SK-N-SH (cell line): Measurements from ENCODE around the gene PSMD10. TPM values are rescaled to one million over a fixed set of nuclear protein-coding genes. Genes with fewer than 3 reads are reported as not detected.

ENCODE experiments used
- CTCF ChIA-PET: fragments of 300-600, 350-600 bp; formaldehyde crosslinking; extraction: SDS; loops from one replicate; lab custom pipeline; 2021; lab: Yijun Ruan, JAX
- POLR2A ChIA-PET: fragments of 350-600 bp; sonication (Branson Sonifier 250); formaldehyde crosslinking; extraction: SDS; loops from one replicate; lab custom pipeline; 2020; ENCODE audit warnings: antibody characterized with exemption, inconsistent platforms; lab: Yijun Ruan, JAX
- DNase-seq: peaks from one replicate; pipeline ENCODE4 v3.0.0; 2012
- H2AFZ ChIP-seq: fragments of 200-600 bp; sonication (generic); 2 replicates; pipeline ENCODE4 v1.8.1; 2016; ENCODE audit warnings: antibody characterized with exemption, mild to moderate bottlenecking, low read depth
- H3F3A ChIP-seq: fragments of 200-600 bp; sonication (generic); replicated peaks from 2 replicates; pipeline ENCODE3; 2016; ENCODE audit warnings: antibody characterized with exemption, mild to moderate bottlenecking; ENCODE audit not compliant: insufficient read depth
- H3K27ac ChIP-seq, 2 experiments: fragments of 200-500 bp in 1 of 2; fragments of 200-600 bp in 1 of 2; sonication (Bioruptor generic) in 1 of 2; sonication (generic), shearing (Covaris generic) in 1 of 2; 2 replicates each; pipeline versions ENCODE4 v1.5.1 to v1.6.1; 2014 to 2016; ENCODE audit warnings: low read depth in 2 of 2, inconsistent platforms in 1 of 2, low read length in 1 of 2, mild to moderate bottlenecking in 1 of 2, mixed read lengths in 1 of 2
- H3K27me3 ChIP-seq: fragments of 200-600 bp; sonication (generic), shearing (Covaris generic); 2 replicates; pipeline ENCODE4 v1.6.1; 2016; ENCODE audit warnings: mixed run types; ENCODE audit not compliant: insufficient read depth
- H3K36me3 ChIP-seq, 2 experiments: fragments of 200-500 bp in 1 of 2; fragments of 200-600 bp in 1 of 2; sonication (Bioruptor generic) in 1 of 2; sonication (generic) in 1 of 2; replicated peaks in 1 of 2; 2 replicates each; pipeline versions ENCODE3 to v1.5.1; 2014 to 2016; ENCODE audit warnings: low read length in 1 of 2, mild to moderate bottlenecking in 1 of 2; ENCODE audit not compliant: insufficient read depth in 2 of 2, control insufficient read depth in 1 of 2
- H3K4me1 ChIP-seq, 2 experiments: fragments of 200-500 bp in 1 of 2; fragments of 200-600 bp in 1 of 2; sonication (Bioruptor generic) in 1 of 2; sonication (generic), shearing (Covaris generic) in 1 of 2; 2 replicates each; pipeline versions ENCODE4 v1.5.1 to v1.6.1; 2014 to 2016; ENCODE audit warnings: low read depth in 1 of 2, low read length in 1 of 2, mixed run types in 1 of 2; ENCODE audit not compliant: insufficient read depth in 2 of 2, control insufficient read depth in 1 of 2
- H3K4me2 ChIP-seq: fragments of 200-600 bp; sonication (generic), shearing (Covaris generic); 2 replicates; pipeline ENCODE4 v1.6.1; 2017; ENCODE audit warnings: mixed run types
- H3K4me3 ChIP-seq, 2 experiments: fragments of 200-500 bp in 1 of 2; fragments of 200-600 bp in 1 of 2; sonication (Bioruptor generic) in 1 of 2; sonication (generic), shearing (Covaris generic) in 1 of 2; 2 replicates each; pipeline versions ENCODE4 v1.5.1 to v1.8.1; 2014 to 2016; ENCODE audit warnings: low read depth in 2 of 2, inconsistent platforms in 1 of 2, low read length in 1 of 2, mild to moderate bottlenecking in 1 of 2, mixed read lengths in 1 of 2, moderate library complexity in 1 of 2
- H3K79me2 ChIP-seq: fragments of 200-600 bp; sonication (generic); 2 replicates; pipeline ENCODE4 v1.8.1; 2017; ENCODE audit warnings: mild to moderate bottlenecking; ENCODE audit not compliant: insufficient read depth
- H3K9ac ChIP-seq: fragments of 200-600 bp; sonication (generic); 2 replicates; pipeline ENCODE4 v1.6.1; 2017; ENCODE audit warnings: mixed run types
- H3K9me2 ChIP-seq: fragments of 200-600 bp; sonication (generic); 2 replicates; pipeline ENCODE4 v1.6.1; 2017; ENCODE audit warnings: mixed run types
- H3K9me3 ChIP-seq: fragments of 200-600 bp; sonication (generic); 2 replicates; pipeline ENCODE4 v1.6.1; 2017; ENCODE audit warnings: mixed run types, mild to moderate bottlenecking, moderate library complexity
- H4K20me1 ChIP-seq: fragments of 200-600 bp; sonication (generic); 2 replicates; pipeline ENCODE4 v1.6.1; 2017; ENCODE audit warnings: mild to moderate bottlenecking, mixed run types; ENCODE audit not compliant: insufficient read depth
- CHD2 ChIP-seq: fragments of 150-350 bp; IDR thresholded peaks from 2 replicates; pipeline ENCODE4 v1.6.1; 2018; ENCODE audit warnings: low read length; ENCODE audit not compliant: partially characterized antibody
- ELF1 ChIP-seq: IDR thresholded peaks from 2 replicates; pipeline ENCODE4 v1.4.0; 2012
- FOXM1 ChIP-seq: IDR thresholded peaks from 2 replicates; pipeline ENCODE4 v1.4.0; 2012; ENCODE audit warnings: low read depth, mild to moderate bottlenecking
- GABPA ChIP-seq: IDR thresholded peaks from 2 replicates; pipeline ENCODE4 v1.4.0; 2012; ENCODE audit warnings: low read depth, mild to moderate bottlenecking
- JUND ChIP-seq: IDR thresholded peaks from 2 replicates; pipeline ENCODE4 v1.4.0; 2012
- MEF2A ChIP-seq: IDR thresholded peaks from 2 replicates; pipeline ENCODE4 v1.4.0; 2012; ENCODE audit warnings: low read depth, borderline replicate concordance
- NFIC ChIP-seq: IDR thresholded peaks from 2 replicates; pipeline ENCODE4 v1.4.0; 2012; ENCODE audit warnings: borderline replicate concordance
- POLR2AphosphoS5 ChIP-seq: IDR thresholded peaks from 2 replicates; pipeline ENCODE4 v1.6.1; 2012; ENCODE audit warnings: low read depth, low read length
- REST ChIP-seq: IDR thresholded peaks from 2 replicates; pipeline ENCODE4 v1.6.1; 2012; ENCODE audit warnings: mild to moderate bottlenecking, low read depth, low read length, moderate library complexity
- TAF1 ChIP-seq: IDR thresholded peaks from 2 replicates; pipeline ENCODE4 v1.6.1; 2012; ENCODE audit warnings: low read depth, mild to moderate bottlenecking, low read length, moderate library complexity, borderline replicate concordance
- TEAD4 ChIP-seq: IDR thresholded peaks from 2 replicates; pipeline ENCODE4 v1.4.0; 2012; ENCODE audit warnings: mild to moderate bottlenecking, borderline replicate concordance; ENCODE audit not compliant: insufficient read depth
- WGBS: methylation state at CpG from one replicate; pipeline ENCODE4 v1.1.6; 2017; ENCODE audit warnings: low lambda C conversion rate; 5-methylcytosine and 5-hydroxymethylcytosine counted together
- polyA plus RNA-seq, 3 experiments: library from polyadenylated mRNA; depleted of rRNA; stranded (reverse); fragments of >200 nt; gene quantifications; 2 replicates each; pipeline ENCODE4 v1.2.3, GENCODE V29; 2012
- TF ChIP-seq, protein P1 (sequence below): IDR thresholded peaks from 2 replicates; pipeline ENCODE4 v1.4.0; 2012; ENCODE audit warnings: low read depth, borderline replicate concordance
- TF ChIP-seq, protein P2 (sequence below): fragments of 150-350 bp; IDR thresholded peaks from 2 replicates; pipeline ENCODE4 v1.6.1; 2016; ENCODE audit warnings: mild to moderate bottlenecking, low read depth, low read length
- TF ChIP-seq, protein P3 (sequence below): IDR thresholded peaks from 2 replicates; pipeline ENCODE4 v1.4.0; 2012; ENCODE audit warnings: low read depth
- TF ChIP-seq, protein P4 (sequence below): IDR thresholded peaks from 2 replicates; pipeline ENCODE4; 2012

The PSMD10 gene
- polyA plus RNA-seq, 1 of the 3 experiments (the other 2 are of a cell fraction) = 53.0 TPM

DNA sequence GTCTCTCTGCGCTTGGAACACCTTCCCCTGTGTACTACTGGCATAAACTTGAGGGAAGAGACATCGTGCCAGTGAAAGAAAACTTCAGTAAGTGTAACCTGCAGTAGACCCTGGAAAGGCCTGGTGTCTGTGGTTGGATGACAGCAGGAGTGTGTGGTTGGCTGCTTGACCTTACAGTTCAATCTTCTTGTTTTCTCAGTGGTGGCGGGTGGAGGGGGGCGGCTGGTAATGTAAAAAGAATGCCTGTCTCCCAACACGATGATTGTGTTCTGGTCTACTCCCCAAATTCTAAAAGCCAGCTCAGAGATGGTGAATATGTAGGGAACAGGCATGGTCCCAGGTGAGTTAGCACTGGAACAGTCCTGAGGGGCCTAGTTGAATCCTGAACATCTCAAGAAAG is 18.6 kb downstream of the PSMD10 start:
- Histone ChIP-seq H3K36me3 (no peaks in the 10 kb centered on the region), H3K9me2 (no peaks in the 10 kb centered on the region), H3K4me3 (no peak overlapping the region), H2AFZ (no peak overlapping the region), H3K27me3 (peaks cover 16% of the 10 kb centered on the region; the same call in 1 of the 2 replicates), H3K79me2 (no peaks in the 10 kb centered on the region), H4K20me1 (no peaks in the 10 kb centered on the region), H3K27ac (no peak overlapping the region), H3K9me3 (no peaks in the 10 kb centered on the region), H3K4me1 (peaks cover 0 to 3% of the 10 kb centered on the region in 2 experiments; a peak in 1 of 4 replicates), H3K4me2 (no peak overlapping the region), H3F3A (no peaks in the 10 kb centered on the region), H3K9ac (no peak overlapping the region)
- ChIA-PET POLR2A (no interaction called here), CTCF (no interaction called here)
- WGBS = 67% methylated on average over 5 of the region's 5 CpGs
- TF ChIP-seq, protein P1, sequence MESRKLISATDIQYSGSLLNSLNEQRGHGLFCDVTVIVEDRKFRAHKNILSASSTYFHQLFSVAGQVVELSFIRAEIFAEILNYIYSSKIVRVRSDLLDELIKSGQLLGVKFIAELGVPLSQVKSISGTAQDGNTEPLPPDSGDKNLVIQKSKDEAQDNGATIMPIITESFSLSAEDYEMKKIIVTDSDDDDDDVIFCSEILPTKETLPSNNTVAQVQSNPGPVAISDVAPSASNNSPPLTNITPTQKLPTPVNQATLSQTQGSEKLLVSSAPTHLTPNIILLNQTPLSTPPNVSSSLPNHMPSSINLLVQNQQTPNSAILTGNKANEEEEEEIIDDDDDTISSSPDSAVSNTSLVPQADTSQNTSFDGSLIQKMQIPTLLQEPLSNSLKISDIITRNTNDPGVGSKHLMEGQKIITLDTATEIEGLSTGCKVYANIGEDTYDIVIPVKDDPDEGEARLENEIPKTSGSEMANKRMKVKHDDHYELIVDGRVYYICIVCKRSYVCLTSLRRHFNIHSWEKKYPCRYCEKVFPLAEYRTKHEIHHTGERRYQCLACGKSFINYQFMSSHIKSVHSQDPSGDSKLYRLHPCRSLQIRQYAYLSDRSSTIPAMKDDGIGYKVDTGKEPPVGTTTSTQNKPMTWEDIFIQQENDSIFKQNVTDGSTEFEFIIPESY = no peak
- TF ChIP-seq ELF1 (no peak), MEF2A (no peak), TEAD4 (no peak), POLR2AphosphoS5 (no peak), TAF1 (no peak), REST (no peak), FOXM1 (no peak), CHD2 (no peak), GABPA (no peak), NFIC (no peak), JUND (no peak)
- TF ChIP-seq, protein P2, sequence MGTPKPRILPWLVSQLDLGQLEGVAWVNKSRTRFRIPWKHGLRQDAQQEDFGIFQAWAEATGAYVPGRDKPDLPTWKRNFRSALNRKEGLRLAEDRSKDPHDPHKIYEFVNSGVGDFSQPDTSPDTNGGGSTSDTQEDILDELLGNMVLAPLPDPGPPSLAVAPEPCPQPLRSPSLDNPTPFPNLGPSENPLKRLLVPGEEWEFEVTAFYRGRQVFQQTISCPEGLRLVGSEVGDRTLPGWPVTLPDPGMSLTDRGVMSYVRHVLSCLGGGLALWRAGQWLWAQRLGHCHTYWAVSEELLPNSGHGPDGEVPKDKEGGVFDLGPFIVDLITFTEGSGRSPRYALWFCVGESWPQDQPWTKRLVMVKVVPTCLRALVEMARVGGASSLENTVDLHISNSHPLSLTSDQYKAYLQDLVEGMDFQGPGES = no peak
- TF ChIP-seq, protein P3, sequence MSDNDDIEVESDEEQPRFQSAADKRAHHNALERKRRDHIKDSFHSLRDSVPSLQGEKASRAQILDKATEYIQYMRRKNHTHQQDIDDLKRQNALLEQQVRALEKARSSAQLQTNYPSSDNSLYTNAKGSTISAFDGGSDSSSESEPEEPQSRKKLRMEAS = no peak
- TF ChIP-seq, protein P4, sequence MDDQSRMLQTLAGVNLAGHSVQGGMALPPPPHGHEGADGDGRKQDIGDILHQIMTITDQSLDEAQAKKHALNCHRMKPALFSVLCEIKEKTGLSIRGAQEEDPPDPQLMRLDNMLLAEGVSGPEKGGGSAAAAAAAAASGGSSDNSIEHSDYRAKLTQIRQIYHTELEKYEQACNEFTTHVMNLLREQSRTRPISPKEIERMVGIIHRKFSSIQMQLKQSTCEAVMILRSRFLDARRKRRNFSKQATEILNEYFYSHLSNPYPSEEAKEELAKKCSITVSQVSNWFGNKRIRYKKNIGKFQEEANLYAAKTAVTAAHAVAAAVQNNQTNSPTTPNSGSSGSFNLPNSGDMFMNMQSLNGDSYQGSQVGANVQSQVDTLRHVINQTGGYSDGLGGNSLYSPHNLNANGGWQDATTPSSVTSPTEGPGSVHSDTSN = no peak
- DNase-seq = no peak
